Measurements from ENCODE around the gene CDADC1.
"Not testable (repeated sequence)": the region's sequence is repeated elsewhere in the genome, so short reads cannot be mapped to it uniquely, and the experiment has no call there.

The CDADC1 gene

GRCh38 chr13:49288458-49288857 is 40.7 kb downstream of the CDADC1 start:
- Histone ChIP-seq H2AK5ac (ENCODE audit: low read depth, low read length) (no peak overlapping the region), H4K8ac (ENCODE audit: low read depth, low read length) (no peak overlapping the region), H3K27me3 (ENCODE audit: control insufficient read depth in 3 of 3, insufficient read depth in 3 of 3, low read depth in 1 of 3, low read length in 3 of 3) (peaks cover 0 to 2% (median 0%) of the 10 kb centered on the region in 3 experiments), H2BK120ac (ENCODE audit: low read depth, low read length) (no peak overlapping the region), H3K18ac (ENCODE audit: low read length) (no peak overlapping the region), H2BK5ac (ENCODE audit: low read length) (no peak overlapping the region), H3K14ac (ENCODE audit: low read length) (no peak overlapping the region), H4K91ac (ENCODE audit: low read depth, low read length, poor library complexity) (no peak overlapping the region), H3K9me3 (replicated peaks in 1 of 2; ENCODE audit: control insufficient read depth in 2 of 2, insufficient read depth in 1 of 2, low read depth in 1 of 2, low read length in 2 of 2) (no peaks in the 10 kb centered on the region), H3K27ac (replicated peaks; ENCODE audit: low read length) (no peak overlapping the region), H3K79me1 (ENCODE audit: low read depth, low read length) (no peaks in the 10 kb centered on the region), H3K4me1 (ENCODE audit: control insufficient read depth in 2 of 2, insufficient read depth in 1 of 2, low read depth in 1 of 2, low read length in 2 of 2) (no peaks in the 10 kb centered on the region), H2AFZ (ENCODE audit: low read length) (no peak overlapping the region), H2BK12ac (ENCODE audit: low read length) (no peak overlapping the region), H3K36me3 (replicated peaks in 1 of 2; ENCODE audit: control insufficient read depth in 2 of 2, insufficient read depth in 2 of 2, low read length in 2 of 2) (no peaks in the 10 kb centered on the region), H3K4me3 (ENCODE audit: low read length in 2 of 2) (no peak overlapping the region), H3K4ac (ENCODE audit: low read length) (no peak overlapping the region), H2BK15ac (ENCODE audit: low read length) (no peak overlapping the region), H3K9ac (ENCODE audit: low read depth, low read length, poor library complexity) (no peak overlapping the region), H3K4me2 (ENCODE audit: insufficient read depth, low read length, poor library complexity, severe bottlenecking) (no peak overlapping the region), H3K23ac (ENCODE audit: low read depth, low read length, poor library complexity) (no peak overlapping the region)
- no peak for DNase-seq (ENCODE audit: low spot score)

GRCh38 chr13:49292742-49293486 is 45.2 kb downstream of the CDADC1 start:
- Histone ChIP-seq H4K8ac (ENCODE audit: low read depth, low read length) (no peak overlapping the region), H2AFZ (ENCODE audit: low read length) (no peak overlapping the region), H3K27me3 (ENCODE audit: control insufficient read depth in 3 of 3, insufficient read depth in 3 of 3, low read depth in 1 of 3, low read length in 3 of 3) (peaks cover 0 to 2% (median 0%) of the 10 kb centered on the region in 3 experiments), H3K27ac (replicated peaks; ENCODE audit: low read length) (no peak overlapping the region), H4K91ac (ENCODE audit: low read depth, low read length, poor library complexity) (no peak overlapping the region), H3K9me3 (replicated peaks in 1 of 2; ENCODE audit: control insufficient read depth in 2 of 2, insufficient read depth in 1 of 2, low read depth in 1 of 2, low read length in 2 of 2) (no peaks in the 10 kb centered on the region), H3K79me1 (ENCODE audit: low read depth, low read length) (no peaks in the 10 kb centered on the region), H2AK5ac (ENCODE audit: low read depth, low read length) (no peak overlapping the region), H3K23ac (ENCODE audit: low read depth, low read length, poor library complexity) (no peak overlapping the region), H3K18ac (ENCODE audit: low read length) (no peak overlapping the region), H3K4me1 (ENCODE audit: control insufficient read depth in 2 of 2, insufficient read depth in 1 of 2, low read depth in 1 of 2, low read length in 2 of 2) (no peaks in the 10 kb centered on the region), H3K9ac (ENCODE audit: low read depth, low read length, poor library complexity) (no peak overlapping the region), H2BK12ac (ENCODE audit: low read length) (no peak overlapping the region), H3K36me3 (replicated peaks in 1 of 2; ENCODE audit: control insufficient read depth in 2 of 2, insufficient read depth in 2 of 2, low read length in 2 of 2) (no peaks in the 10 kb centered on the region), H3K4ac (ENCODE audit: low read length) (no peak overlapping the region), H3K4me3 (ENCODE audit: low read length in 2 of 2) (no peak overlapping the region), H2BK120ac (ENCODE audit: low read depth, low read length) (no peak overlapping the region), H3K4me2 (ENCODE audit: insufficient read depth, low read length, poor library complexity, severe bottlenecking) (no peak overlapping the region), H3K14ac (ENCODE audit: low read length) (no peak overlapping the region), H2BK15ac (ENCODE audit: low read length) (no peak overlapping the region), H2BK5ac (ENCODE audit: low read length) (no peak overlapping the region)
- WGBS, 2 donors (ENCODE audit: extremely low coverage in 2 of 2, insufficient read length in 2 of 2, insufficient replicate concordance in 1 of 2) = no CpG with 5 or more reads among the region's 6 CpGs
- DNase-seq (ENCODE audit: low spot score) = no peak

- not testable (repeated sequence) for H3K9ac ChIP-seq (ENCODE audit: low read depth, low read length, poor library complexity); H3K18ac ChIP-seq (ENCODE audit: low read length); H2AFZ ChIP-seq (ENCODE audit: low read length); DNase-seq (ENCODE audit: low spot score); H4K8ac ChIP-seq (ENCODE audit: low read depth, low read length); H3K9me3 ChIP-seq (replicated peaks in 1 of 2; ENCODE audit: control insufficient read depth in 2 of 2, insufficient read depth in 1 of 2, low read depth in 1 of 2, low read length in 2 of 2); H2BK120ac ChIP-seq (ENCODE audit: low read depth, low read length); H2BK5ac ChIP-seq (ENCODE audit: low read length); H2BK15ac ChIP-seq (ENCODE audit: low read length); H3K27me3 ChIP-seq (ENCODE audit: control insufficient read depth in 3 of 3, insufficient read depth in 3 of 3, low read depth in 1 of 3, low read length in 3 of 3); H3K36me3 ChIP-seq (replicated peaks in 1 of 2; ENCODE audit: control insufficient read depth in 2 of 2, insufficient read depth in 2 of 2, low read length in 2 of 2); H3K4me2 ChIP-seq (ENCODE audit: insufficient read depth, low read length, poor library complexity, severe bottlenecking); H3K27ac ChIP-seq (replicated peaks; ENCODE audit: low read length); H2BK12ac ChIP-seq (ENCODE audit: low read length); H3K14ac ChIP-seq (ENCODE audit: low read length); H4K91ac ChIP-seq (ENCODE audit: low read depth, low read length, poor library complexity); H3K23ac ChIP-seq (ENCODE audit: low read depth, low read length, poor library complexity); H3K4ac ChIP-seq (ENCODE audit: low read length); H2AK5ac ChIP-seq (ENCODE audit: low read depth, low read length); H3K4me1 ChIP-seq (ENCODE audit: control insufficient read depth in 2 of 2, insufficient read depth in 1 of 2, low read depth in 1 of 2, low read length in 2 of 2); H3K79me1 ChIP-seq (ENCODE audit: low read depth, low read length); H3K4me3 ChIP-seq (ENCODE audit: low read length in 2 of 2)
- no CpG with 5 or more reads among the region's 6 CpGs for WGBS, 2 donors (ENCODE audit: extremely low coverage in 2 of 2, insufficient read length in 2 of 2, insufficient replicate concordance in 1 of 2)
Observed at GRCh38 chr13:49294723-49295122, 47.0 kb downstream of the CDADC1 start.

DNA sequence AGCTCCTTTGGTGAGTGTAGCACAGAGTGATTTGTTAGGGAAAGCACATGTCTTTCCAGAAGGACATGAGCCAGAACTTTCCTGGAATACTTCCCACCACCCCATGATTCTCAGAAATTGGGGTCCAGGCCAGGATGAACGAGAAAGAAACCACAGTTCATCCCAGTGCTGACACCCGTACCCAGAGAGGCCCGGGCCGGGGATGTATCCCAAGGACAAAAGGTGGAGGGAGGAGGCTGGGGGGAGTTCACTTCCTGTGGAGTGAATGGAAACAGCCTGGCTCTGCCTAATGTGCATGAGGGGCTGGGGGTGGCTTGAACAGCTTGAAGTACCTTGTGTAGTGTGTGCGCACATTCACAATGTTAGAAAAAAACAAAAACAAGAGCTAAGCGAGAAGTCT is 47.5 kb downstream of the CDADC1 start:
- Histone ChIP-seq H3K9ac (ENCODE audit: low read depth, low read length, poor library complexity) (no peak overlapping the region), H3K14ac (ENCODE audit: low read length) (no peak overlapping the region), H2BK120ac (ENCODE audit: low read depth, low read length) (no peak overlapping the region), H3K79me1 (ENCODE audit: low read depth, low read length) (no peaks in the 10 kb centered on the region), H3K4me3 (ENCODE audit: low read length in 2 of 2) (no peak overlapping the region), H4K8ac (ENCODE audit: low read depth, low read length) (no peak overlapping the region), H2AK5ac (ENCODE audit: low read depth, low read length) (no peak overlapping the region), H3K23ac (ENCODE audit: low read depth, low read length, poor library complexity) (no peak overlapping the region), H3K18ac (ENCODE audit: low read length) (no peak overlapping the region), H2AFZ (ENCODE audit: low read length) (peak overlapping the region; percentile 79), H3K36me3 (replicated peaks in 1 of 2; ENCODE audit: control insufficient read depth in 2 of 2, insufficient read depth in 2 of 2, low read length in 2 of 2) (no peaks in the 10 kb centered on the region), H2BK12ac (ENCODE audit: low read length) (no peak overlapping the region), H3K4me2 (ENCODE audit: insufficient read depth, low read length, poor library complexity, severe bottlenecking) (no peak overlapping the region), H3K27me3 (ENCODE audit: control insufficient read depth in 3 of 3, insufficient read depth in 3 of 3, low read depth in 1 of 3, low read length in 3 of 3) (peaks cover 0 to 2% (median 0%) of the 10 kb centered on the region in 3 experiments), H3K4ac (ENCODE audit: low read length) (no peak overlapping the region), H2BK5ac (ENCODE audit: low read length) (no peak overlapping the region), H2BK15ac (ENCODE audit: low read length) (no peak overlapping the region), H3K27ac (replicated peaks; ENCODE audit: low read length) (no peak overlapping the region), H3K4me1 (ENCODE audit: control insufficient read depth in 2 of 2, insufficient read depth in 1 of 2, low read depth in 1 of 2, low read length in 2 of 2) (no peaks in the 10 kb centered on the region), H3K9me3 (replicated peaks in 1 of 2; ENCODE audit: control insufficient read depth in 2 of 2, insufficient read depth in 1 of 2, low read depth in 1 of 2, low read length in 2 of 2) (no peaks in the 10 kb centered on the region), H4K91ac (ENCODE audit: low read depth, low read length, poor library complexity) (no peak overlapping the region)
- DNase-seq (ENCODE audit: low spot score) = no peak
- WGBS, 2 donors (ENCODE audit: extremely low coverage in 2 of 2, insufficient read length in 2 of 2, insufficient replicate concordance in 1 of 2) = no CpG with 5 or more reads among the region's 6 CpGs
